Lung (tissue), 12 donors: ENCODE results near the gene ENPP5. TPM values are rescaled to one million over a fixed set of nuclear protein-coding genes. Genes with fewer than 3 reads are reported as not detected.

ENCODE experiments used
- ATAC-seq: fragments of 200-7000 bp; cut with Tn5 transposase; one replicate; pipeline ENCODE4 v1.9.1; 2020; ENCODE audit warnings: moderate number of reproducible peaks; ENCODE audit not compliant: insufficient read depth, low FRiP score
- DNase-seq, 3 donors: peaks; one replicate each; pipeline ENCODE4 v3.0.0-alpha.2; 2013 to 2017
- H3K27ac ChIP-seq, 2 donors: one replicate each; pipeline ENCODE4 v1.5.1; 2013; ENCODE audit warnings: mild to moderate bottlenecking in 2 of 2, moderate library complexity in 2 of 2, control low read depth in 1 of 2, inconsistent platforms in 1 of 2, low read depth in 1 of 2, low read length in 1 of 2
- H3K27me3 ChIP-seq, 3 donors: one replicate each; pipeline ENCODE4 v1.5.1; 2013; ENCODE audit warnings: low read length in 2 of 3; ENCODE audit not compliant: control insufficient read depth in 3 of 3, insufficient read depth in 3 of 3
- H3K36me3 ChIP-seq, 4 donors: one replicate each; pipeline ENCODE4 v1.5.1; 2013; ENCODE audit warnings: low read length in 4 of 4, mild to moderate bottlenecking in 1 of 4, moderate library complexity in 1 of 4; ENCODE audit not compliant: control insufficient read depth in 4 of 4, insufficient read depth in 4 of 4
- H3K4me1 ChIP-seq, 5 donors: one replicate each; pipeline ENCODE4 v1.5.1; 2013; ENCODE audit warnings: low read length in 5 of 5, mild to moderate bottlenecking in 2 of 5, moderate library complexity in 1 of 5; ENCODE audit not compliant: control insufficient read depth in 5 of 5, insufficient read depth in 5 of 5
- H3K4me3 ChIP-seq: one replicate; pipeline ENCODE4 v1.5.1; 2013; ENCODE audit warnings: mild to moderate bottlenecking, control low read depth, moderate library complexity
- H3K9ac ChIP-seq, 2 donors: one replicate each; pipeline ENCODE4 v1.5.1; 2013; ENCODE audit warnings: low read length in 2 of 2, control low read depth in 1 of 2; ENCODE audit not compliant: insufficient read depth in 1 of 2
- H3K9me3 ChIP-seq, 4 donors: one replicate each; pipeline ENCODE4 v1.5.1; 2013; ENCODE audit warnings: low read length in 3 of 4, mild to moderate bottlenecking in 1 of 4, moderate library complexity in 1 of 4; ENCODE audit not compliant: control insufficient read depth in 4 of 4, insufficient read depth in 3 of 4
- WGBS, 2 donors: extraction: QIAGEN DNeasy Blood & Tissue Kit; methylation state at CpG; one replicate each; pipeline ENCODE4 v1.1.7; 2013; 5-methylcytosine and 5-hydroxymethylcytosine counted together
- polyA plus RNA-seq, 2 donors: library from polyadenylated mRNA; stranded (reverse); fragments of 200-250 nt; gene quantifications; one replicate each; pipeline ENCODE4 v1.2.1, GENCODE V29; 2013
- total RNA-seq, 2 donors: library from RNA; depleted of rRNA in 1 of 2; stranded (reverse); fragments of >200 nt in 1 of 2; gene quantifications; one replicate each; pipeline ENCODE4 v1.2.1, GENCODE V29; 2014 to 2021
- TF ChIP-seq, protein P1 (sequence below): IDR thresholded peaks from 2 replicates; pipeline ENCODE4 v1.5.1; 2012; ENCODE audit warnings: mild to moderate bottlenecking; ENCODE audit errors: control extremely low read depth, extremely low read depth
- donor health status: control.
- donor health status: control.
- donor health status: Bipolar disorder and iron deficiency.
- donor health status: healthy.
- donor health status: DM: yes; HTN: yes; CAD: no.

ENPP5 gene
- total and polyA plus RNA-seq, 4 donors, result 5.0 to 19.2 (median 8.4) TPM

DNA sequence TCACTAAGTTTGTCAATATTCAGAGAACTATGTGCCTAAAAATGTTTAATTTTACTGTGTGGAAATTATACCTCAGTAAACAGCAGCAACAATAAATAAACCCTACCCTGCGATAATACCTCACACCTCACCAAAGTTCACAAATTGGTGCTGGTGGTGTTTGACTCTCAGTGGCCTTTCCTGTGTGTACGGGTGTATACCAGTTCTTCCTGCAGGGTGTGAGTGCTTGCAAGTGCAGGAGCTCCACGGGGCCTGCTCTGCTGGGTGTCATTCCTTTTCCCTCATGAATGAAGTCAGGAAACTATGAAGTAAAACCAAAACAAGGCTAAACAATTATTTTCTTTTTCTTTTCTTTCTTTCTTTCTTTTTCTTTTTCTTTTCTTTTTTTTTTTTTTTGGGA is 4.1 kb upstream of the ENPP5 start:
- Histone ChIP-seq H3K4me1 (peaks cover 0 to 8% (median 2%) of the 10 kb centered on the region in 5 donors), H3K36me3 (no peaks in the 10 kb centered on the region), H3K4me3 (no peak overlapping the region), H3K27ac (no peak overlapping the region), H3K9me3 (no peaks in the 10 kb centered on the region), H3K9ac (no peak overlapping the region), H3K27me3 (no peaks in the 10 kb centered on the region)
- 72 to 80% methylated on average over 3 of the region's 3 CpGs for WGBS, 2 donors
- no peak for ATAC-seq
- DNase-seq, result no peak
- TF ChIP-seq, protein P1, sequence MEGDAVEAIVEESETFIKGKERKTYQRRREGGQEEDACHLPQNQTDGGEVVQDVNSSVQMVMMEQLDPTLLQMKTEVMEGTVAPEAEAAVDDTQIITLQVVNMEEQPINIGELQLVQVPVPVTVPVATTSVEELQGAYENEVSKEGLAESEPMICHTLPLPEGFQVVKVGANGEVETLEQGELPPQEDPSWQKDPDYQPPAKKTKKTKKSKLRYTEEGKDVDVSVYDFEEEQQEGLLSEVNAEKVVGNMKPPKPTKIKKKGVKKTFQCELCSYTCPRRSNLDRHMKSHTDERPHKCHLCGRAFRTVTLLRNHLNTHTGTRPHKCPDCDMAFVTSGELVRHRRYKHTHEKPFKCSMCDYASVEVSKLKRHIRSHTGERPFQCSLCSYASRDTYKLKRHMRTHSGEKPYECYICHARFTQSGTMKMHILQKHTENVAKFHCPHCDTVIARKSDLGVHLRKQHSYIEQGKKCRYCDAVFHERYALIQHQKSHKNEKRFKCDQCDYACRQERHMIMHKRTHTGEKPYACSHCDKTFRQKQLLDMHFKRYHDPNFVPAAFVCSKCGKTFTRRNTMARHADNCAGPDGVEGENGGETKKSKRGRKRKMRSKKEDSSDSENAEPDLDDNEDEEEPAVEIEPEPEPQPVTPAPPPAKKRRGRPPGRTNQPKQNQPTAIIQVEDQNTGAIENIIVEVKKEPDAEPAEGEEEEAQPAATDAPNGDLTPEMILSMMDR, result no peak

DNA sequence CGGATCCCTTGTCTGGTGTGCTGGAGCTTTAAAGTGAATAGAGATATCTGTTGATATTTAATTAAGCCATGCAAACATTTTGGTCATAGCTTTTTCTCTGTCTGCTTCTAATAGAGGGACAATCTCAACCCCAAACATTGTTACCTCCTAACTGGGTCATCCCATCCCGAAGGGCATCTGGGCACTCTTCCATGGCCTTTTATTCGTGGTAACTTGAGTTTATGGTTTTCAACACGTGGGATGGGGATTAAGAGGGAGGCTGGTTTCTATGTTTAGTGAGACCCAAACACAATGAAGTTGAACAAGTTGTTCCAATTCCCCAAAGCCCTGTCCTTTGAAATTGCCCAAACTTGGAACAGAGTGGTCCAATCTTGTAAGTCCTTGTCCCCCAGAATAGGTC is 1.4 kb upstream of the ENPP5 start:
- H3K36me3 ChIP-seq, result no peaks in the 10 kb centered on the region
- no peaks in the 10 kb centered on the region for H3K9me3 ChIP-seq
- no peaks in the 10 kb centered on the region for H3K27me3 ChIP-seq
- no peak overlapping the region for H3K27ac ChIP-seq
- no peak for ATAC-seq
- peaks cover 0 to 11% (median 2%) of the 10 kb centered on the region in 5 donors for H3K4me1 ChIP-seq
- TF ChIP-seq, protein P1, result no peak
- 90 to 96% methylated on average over 4 of the region's 4 CpGs for WGBS, 2 donors
- no peak overlapping the region for H3K4me3 ChIP-seq
- no peak for DNase-seq
- H3K9ac ChIP-seq, result no peak overlapping the region

DNA sequence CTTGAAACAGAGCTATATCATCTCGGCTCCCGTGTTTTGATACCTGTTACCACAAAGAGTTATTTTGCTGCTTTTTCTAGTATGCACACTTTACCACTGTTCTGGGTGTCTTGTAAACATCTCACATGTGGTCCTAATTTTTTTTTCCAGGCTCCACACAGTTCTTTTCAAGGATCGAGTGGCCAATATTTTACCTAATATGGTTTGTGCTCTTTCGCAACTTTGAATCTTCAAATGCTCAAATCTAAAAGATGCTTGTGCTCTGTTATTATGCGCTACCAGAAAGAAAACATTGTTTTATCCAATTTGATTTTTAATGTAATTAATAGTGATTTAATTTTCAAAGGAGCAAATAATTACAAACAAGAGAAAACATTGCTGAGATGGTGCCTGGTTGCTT is 10.7 kb downstream of the ENPP5 start:
- Histone ChIP-seq H3K27me3 (peaks cover 0 to 2% (median 0%) of the 10 kb centered on the region in 3 donors), H3K27ac (no peak overlapping the region), H3K9me3 (no peaks in the 10 kb centered on the region), H3K4me3 (no peak overlapping the region), H3K9ac (no peak overlapping the region), H3K36me3 (no peaks in the 10 kb centered on the region), H3K4me1 (no peaks in the 10 kb centered on the region)
- DNase-seq, result no peak
- TF ChIP-seq, protein P1, result no peak
- ATAC-seq, result no peak
- 92 to 93% methylated on average over 5 of the region's 5 CpGs for WGBS, 2 donors

DNA sequence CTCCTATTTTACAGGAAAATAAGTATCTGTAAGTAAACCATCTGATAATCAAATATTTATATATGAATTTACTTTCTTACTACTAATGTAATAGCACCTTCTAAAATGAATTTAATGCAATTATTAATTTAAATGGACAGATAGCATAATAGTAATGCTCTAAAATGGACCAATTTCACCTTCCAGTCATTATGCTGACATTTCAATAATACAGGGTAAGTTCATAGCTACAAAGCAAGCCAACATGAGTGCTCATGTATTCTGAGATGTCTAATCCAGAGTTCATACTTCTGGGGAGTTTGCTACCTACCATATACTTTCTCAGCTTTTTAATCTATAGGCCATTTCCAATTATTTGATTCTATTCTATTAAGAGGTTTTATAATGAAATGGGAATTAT is 11.6 kb downstream of the ENPP5 start:
- H3K36me3 ChIP-seq, result no peaks in the 10 kb centered on the region
- no peak overlapping the region for H3K4me3 ChIP-seq
- no peak for DNase-seq
- H3K9ac ChIP-seq, result no peak overlapping the region
- H3K9me3 ChIP-seq, result no peaks in the 10 kb centered on the region
- H3K4me1 ChIP-seq, result no peaks in the 10 kb centered on the region
- TF ChIP-seq, protein P1, result no peak
- H3K27ac ChIP-seq, result no peak overlapping the region
- no peak for ATAC-seq
- peaks cover 0 to 2% (median 0%) of the 10 kb centered on the region in 3 donors for H3K27me3 ChIP-seq
